Transverse colon (tissue), 4 donors: ENCODE data around the gene MRPL2.
A peak's percentile ranks its signal among the peaks of the same experiment; 100 is the strongest.

Experiments
- CTCF ChIP-seq, 5 experiments: fragments of 200-600 bp in 3 of 5; fragments of 450-650 bp in 2 of 5; sonication (generic) in 3 of 5; IDR thresholded peaks; 1 replicate in 2 of 5; 2 replicates in 3 of 5; pipeline ENCODE4 v1.5.1; 2016 to 2017; ENCODE audit warnings: antibody characterized with exemption in 5 of 5, inconsistent platforms in 3 of 5, mild to moderate bottlenecking in 2 of 5, moderate library complexity in 1 of 5
- POLR2A ChIP-seq: fragments of 450-650 bp; IDR thresholded peaks from one replicate; pipeline ENCODE4 v1.6.1; 2016; ENCODE audit warnings: antibody characterized with exemption, mild to moderate bottlenecking, moderate library complexity
- POLR2AphosphoS5 ChIP-seq, 3 donors: sonication (generic); formaldehyde crosslinking; IDR thresholded peaks; one replicate each; pipeline ENCODE4 v1.6.1; 2016; ENCODE audit warnings: antibody characterized with exemption in 3 of 3

- no peak for TF ChIP-seq CTCF (IDR thresholded peaks at IDR 0.05)
- peak; percentile 30 to 67 (median 61) for TF ChIP-seq POLR2AphosphoS5 (IDR thresholded peaks at IDR 0.05)
- TF ChIP-seq POLR2A: peak; percentile 40
Observed at GRCh38 chr6:43021270-43022047, 37.8 kb downstream of the MRPL2 start, which contains the start of gene RRP36.
